Endothelial cell of umbilical vein (primary cell): ENCODE results near the gene ITIH5.

Source experiments
- POLR2A ChIP-seq: IDR thresholded peaks from 2 replicates; pipeline ENCODE4 v1.6.1; 2012; ENCODE audit warnings: low read depth, mild to moderate bottlenecking, control low read depth, low read length
- POLR2AphosphoS5 ChIP-seq: IDR thresholded peaks from 2 replicates; pipeline ENCODE4 v1.6.1; 2012; ENCODE audit warnings: low read depth, mild to moderate bottlenecking, control low read depth, low read length, moderate library complexity; ENCODE audit not compliant: insufficient read depth
- TF ChIP-seq, protein P1 (sequence below), 2 donors: IDR thresholded peaks; 1 replicate in 1 of 2; 2 replicates in 1 of 2; pipeline ENCODE4 v1.5.1; 2011; ENCODE audit warnings: low read length in 2 of 2, mild to moderate bottlenecking in 2 of 2, moderate library complexity in 2 of 2, control low read depth in 1 of 2, inconsistent platforms in 1 of 2, low read depth in 1 of 2; ENCODE audit not compliant: insufficient read depth in 1 of 2; ENCODE audit errors: extremely low read depth in 1 of 2

GRCh38 chr10:7701158-7701742 lies 34.5 kb upstream of the ITIH5 start:
- TF ChIP-seq POLR2AphosphoS5, result no peak
- TF ChIP-seq, protein P1, sequence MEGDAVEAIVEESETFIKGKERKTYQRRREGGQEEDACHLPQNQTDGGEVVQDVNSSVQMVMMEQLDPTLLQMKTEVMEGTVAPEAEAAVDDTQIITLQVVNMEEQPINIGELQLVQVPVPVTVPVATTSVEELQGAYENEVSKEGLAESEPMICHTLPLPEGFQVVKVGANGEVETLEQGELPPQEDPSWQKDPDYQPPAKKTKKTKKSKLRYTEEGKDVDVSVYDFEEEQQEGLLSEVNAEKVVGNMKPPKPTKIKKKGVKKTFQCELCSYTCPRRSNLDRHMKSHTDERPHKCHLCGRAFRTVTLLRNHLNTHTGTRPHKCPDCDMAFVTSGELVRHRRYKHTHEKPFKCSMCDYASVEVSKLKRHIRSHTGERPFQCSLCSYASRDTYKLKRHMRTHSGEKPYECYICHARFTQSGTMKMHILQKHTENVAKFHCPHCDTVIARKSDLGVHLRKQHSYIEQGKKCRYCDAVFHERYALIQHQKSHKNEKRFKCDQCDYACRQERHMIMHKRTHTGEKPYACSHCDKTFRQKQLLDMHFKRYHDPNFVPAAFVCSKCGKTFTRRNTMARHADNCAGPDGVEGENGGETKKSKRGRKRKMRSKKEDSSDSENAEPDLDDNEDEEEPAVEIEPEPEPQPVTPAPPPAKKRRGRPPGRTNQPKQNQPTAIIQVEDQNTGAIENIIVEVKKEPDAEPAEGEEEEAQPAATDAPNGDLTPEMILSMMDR (IDR thresholded peaks at IDR 0.05; ENCODE audit: extremely low read depth in 1 of 2, insufficient read depth in 1 of 2, low read depth in 1 of 2, low read length in 2 of 2), result no peak
- no peak for TF ChIP-seq POLR2A
